Fibroblast of lung (primary cell): ENCODE data around the gene CELF2.

Source experiments
- CTCF ChIP-seq, 2 donors: IDR thresholded peaks in 1 of 2; conservative IDR thresholded peaks in 1 of 2; 1 replicate in 1 of 2; 2 replicates in 1 of 2; pipeline ENCODE4 v1.5.1; 2011 to 2012; ENCODE audit warnings: low read length in 2 of 2, control low read depth in 1 of 2, inconsistent platforms in 1 of 2, low read depth in 1 of 2, mild to moderate bottlenecking in 1 of 2
- EZH2 ChIP-seq: IDR thresholded peaks from 2 replicates; pipeline ENCODE4 v1.5.1; 2012; ENCODE audit warnings: low read length, control low read depth, mild to moderate bottlenecking; ENCODE audit errors: missing control alignments

GRCh38 chr10:11110539-11110938 lies 92.9 kb downstream of the CELF2 start:
- TF ChIP-seq CTCF (conservative IDR thresholded peaks at IDR 0.05 in 1 of 2, IDR thresholded peaks at IDR 0.05 in 1 of 2; ENCODE audit: low read depth in 1 of 2, low read length in 2 of 2) = no peak
- TF ChIP-seq EZH2 = no peak
